SU-DHL-6 (cell line): ENCODE results near the gene ETV6.

ENCODE experiments used
- H2AFZ ChIP-seq: fragments of 200-600 bp; sonication (generic); 2 replicates; pipeline ENCODE4 v1.6.1; 2014; ENCODE audit warnings: low read depth, mild to moderate bottlenecking, moderate library complexity, mixed read lengths, antibody characterized with exemption, low read length; ENCODE audit not compliant: severe bottlenecking
- H3F3A ChIP-seq: fragments of 200-600 bp; shearing (Covaris generic); 2 replicates; pipeline ENCODE4 v1.6.0; 2016; ENCODE audit warnings: antibody characterized with exemption, mild to moderate bottlenecking; ENCODE audit not compliant: insufficient read depth
- H3K27ac ChIP-seq: fragments of 200-600 bp; sonication (generic); 2 replicates; pipeline ENCODE4 v1.5.1; 2016; ENCODE audit warnings: low read depth, mild to moderate bottlenecking, low read length, moderate library complexity, mixed read lengths
- H3K27me3 ChIP-seq: fragments of 200-600 bp; sonication (generic), shearing (Covaris generic); 2 replicates; pipeline ENCODE4 v1.6.0; 2014; ENCODE audit warnings: mild to moderate bottlenecking, low read length
- H3K36me3 ChIP-seq: fragments of 200-600 bp; sonication (generic); 2 replicates; pipeline ENCODE4 v1.6.1; 2014; ENCODE audit warnings: mild to moderate bottlenecking, low read length, mixed read lengths
- H3K4me2 ChIP-seq: fragments of 300-600, 200-600 bp; shearing (Covaris generic), sonication (generic); 2 replicates; pipeline ENCODE4 v1.6.0; 2014; ENCODE audit warnings: low read length, low read depth, mild to moderate bottlenecking; ENCODE audit not compliant: poor library complexity, severe bottlenecking
- H3K4me3 ChIP-seq: fragments of 200-600 bp; sonication (generic); 2 replicates; pipeline ENCODE4 v1.5.1; 2014; ENCODE audit warnings: antibody characterized with exemption, low read length, mild to moderate bottlenecking, mixed read lengths; ENCODE audit not compliant: insufficient read depth, poor library complexity, severe bottlenecking
- H3K79me2 ChIP-seq: fragments of 200-600 bp; sonication (generic); 2 replicates; pipeline ENCODE4 v1.6.1; 2014; ENCODE audit warnings: mild to moderate bottlenecking, low read length, moderate library complexity; ENCODE audit not compliant: insufficient read depth
- H3K9ac ChIP-seq: fragments of 200-600 bp; sonication (generic); 2 replicates; pipeline ENCODE4 v1.7.0; 2014; ENCODE audit warnings: mild to moderate bottlenecking, low read length
- H3K9me2 ChIP-seq: fragments of 200-600 bp; sonication (generic); replicated peaks from 2 replicates; pipeline ENCODE4 v1.6.1; 2014; ENCODE audit warnings: low read length; ENCODE audit not compliant: insufficient read depth
- H3K9me3 ChIP-seq: fragments of 200-600 bp; sonication (generic); 2 replicates; pipeline ENCODE4 v1.6.1; 2014; ENCODE audit warnings: low read length, mixed read lengths; ENCODE audit not compliant: insufficient read depth
- H4K20me1 ChIP-seq: fragments of 200-600 bp; sonication (generic); 2 replicates; pipeline ENCODE4 v1.6.1; 2014; ENCODE audit warnings: low read depth, mild to moderate bottlenecking, antibody characterized with exemption, low read length, moderate library complexity, mixed read lengths
- EZH2phosphoT487 ChIP-seq: fragments of 200-600 bp; sonication (generic), shearing (Covaris generic); conservative IDR thresholded peaks from 2 replicates; pipeline ENCODE4 v1.6.1; 2018; ENCODE audit warnings: mild to moderate bottlenecking, antibody characterized with exemption, low read length, moderate library complexity, mixed read lengths
- TF ChIP-seq, protein P1 (sequence below): fragments of 200-600 bp; sonication (generic); IDR thresholded peaks from one replicate; pipeline ENCODE4 v1.5.1; 2017; ENCODE audit warnings: antibody characterized with exemption, mild to moderate bottlenecking, low read length, moderate library complexity; ENCODE audit not compliant: insufficient read depth, poor library complexity, severe bottlenecking

ETV6 gene

DNA sequence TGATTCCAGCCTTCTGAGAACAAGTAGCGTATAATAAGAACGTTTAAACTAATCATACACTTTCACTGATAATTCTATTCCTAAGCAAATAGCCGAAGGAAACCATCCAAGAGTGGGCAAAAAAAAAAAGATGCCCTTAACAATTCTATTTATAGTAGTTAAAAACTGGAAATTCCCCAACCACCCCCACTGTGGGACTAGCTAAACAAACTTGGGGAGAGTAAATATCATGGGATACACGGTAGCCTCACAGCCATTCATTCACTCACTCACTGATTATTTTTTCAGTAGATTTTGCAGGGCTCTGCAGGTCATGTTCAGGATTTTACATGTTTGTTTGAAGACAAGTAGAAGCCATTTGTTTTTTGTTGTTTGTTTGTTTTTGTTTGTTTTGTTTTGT lies 197.0 kb downstream of the ETV6 start:
- no peak overlapping the region for H3K4me3 ChIP-seq
- no peaks in the 10 kb centered on the region for H3K9me2 ChIP-seq
- no peaks in the 10 kb centered on the region for H3K79me2 ChIP-seq
- no peak overlapping the region for H3K27ac ChIP-seq
- H3F3A ChIP-seq, result no peaks in the 10 kb centered on the region
- no peak overlapping the region for H3K4me2 ChIP-seq
- no peak overlapping the region for H2AFZ ChIP-seq
- H3K9me3 ChIP-seq, result no peaks in the 10 kb centered on the region
- H3K27me3 ChIP-seq, result no peaks in the 10 kb centered on the region
- no peak overlapping the region for H3K9ac ChIP-seq
- no peaks in the 10 kb centered on the region for H4K20me1 ChIP-seq
- TF ChIP-seq EZH2phosphoT487, result no peak
- H3K36me3 ChIP-seq, result no peaks in the 10 kb centered on the region

DNA sequence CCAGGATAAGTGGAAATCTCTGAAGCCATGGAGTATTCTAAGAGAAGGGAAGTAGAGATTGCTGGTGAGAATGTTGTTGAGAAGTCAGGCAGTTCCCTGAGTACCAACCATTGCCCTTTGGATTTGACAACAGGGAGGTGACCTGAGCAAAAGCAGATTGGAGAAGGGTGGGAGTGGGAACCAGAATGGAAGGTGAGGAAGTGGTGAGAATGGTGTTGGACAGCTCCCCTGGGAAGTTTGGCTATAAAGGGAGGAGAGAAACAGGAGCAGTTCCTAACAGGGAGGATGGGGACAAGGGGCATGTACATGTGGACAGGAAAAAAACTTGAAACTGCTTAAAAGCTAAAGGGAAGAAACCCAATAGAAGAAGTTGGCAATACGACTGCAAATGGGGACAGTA lies 198.1 kb downstream of the ETV6 start:
- no peak overlapping the region for H3K9ac ChIP-seq

GRCh38 chr12:11849757-11850504 lies 200.5 kb downstream of the ETV6 start:
- Histone ChIP-seq H2AFZ (no peak overlapping the region), H3K4me2 (no peak overlapping the region), H3K9ac (no peak overlapping the region), H3K27me3 (no peaks in the 10 kb centered on the region), H3K36me3 (no peaks in the 10 kb centered on the region), H3F3A (no peaks in the 10 kb centered on the region), H3K27ac (no peak overlapping the region), H3K9me3 (no peaks in the 10 kb centered on the region), H4K20me1 (no peaks in the 10 kb centered on the region), H3K4me3 (no peak overlapping the region), H3K9me2 (no peaks in the 10 kb centered on the region), H3K79me2 (no peaks in the 10 kb centered on the region)
- TF ChIP-seq, protein P1, sequence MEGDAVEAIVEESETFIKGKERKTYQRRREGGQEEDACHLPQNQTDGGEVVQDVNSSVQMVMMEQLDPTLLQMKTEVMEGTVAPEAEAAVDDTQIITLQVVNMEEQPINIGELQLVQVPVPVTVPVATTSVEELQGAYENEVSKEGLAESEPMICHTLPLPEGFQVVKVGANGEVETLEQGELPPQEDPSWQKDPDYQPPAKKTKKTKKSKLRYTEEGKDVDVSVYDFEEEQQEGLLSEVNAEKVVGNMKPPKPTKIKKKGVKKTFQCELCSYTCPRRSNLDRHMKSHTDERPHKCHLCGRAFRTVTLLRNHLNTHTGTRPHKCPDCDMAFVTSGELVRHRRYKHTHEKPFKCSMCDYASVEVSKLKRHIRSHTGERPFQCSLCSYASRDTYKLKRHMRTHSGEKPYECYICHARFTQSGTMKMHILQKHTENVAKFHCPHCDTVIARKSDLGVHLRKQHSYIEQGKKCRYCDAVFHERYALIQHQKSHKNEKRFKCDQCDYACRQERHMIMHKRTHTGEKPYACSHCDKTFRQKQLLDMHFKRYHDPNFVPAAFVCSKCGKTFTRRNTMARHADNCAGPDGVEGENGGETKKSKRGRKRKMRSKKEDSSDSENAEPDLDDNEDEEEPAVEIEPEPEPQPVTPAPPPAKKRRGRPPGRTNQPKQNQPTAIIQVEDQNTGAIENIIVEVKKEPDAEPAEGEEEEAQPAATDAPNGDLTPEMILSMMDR, result no peak
- TF ChIP-seq EZH2phosphoT487, result no peak

More for the DNA sequence above, 198.1 kb downstream of the ETV6 start:
- TF ChIP-seq, protein P1, result no peak
- no peak for TF ChIP-seq EZH2phosphoT487
- no peak overlapping the region for H3K4me3 ChIP-seq
- no peaks in the 10 kb centered on the region for H3K27me3 ChIP-seq
- H3F3A ChIP-seq, result no peaks in the 10 kb centered on the region
- no peak overlapping the region for H3K4me2 ChIP-seq
- no peaks in the 10 kb centered on the region for H3K79me2 ChIP-seq
- H3K9me2 ChIP-seq, result no peaks in the 10 kb centered on the region
- H3K27ac ChIP-seq, result no peak overlapping the region
- H3K9me3 ChIP-seq, result no peaks in the 10 kb centered on the region
- no peaks in the 10 kb centered on the region for H4K20me1 ChIP-seq
- no peaks in the 10 kb centered on the region for H3K36me3 ChIP-seq
- no peak overlapping the region for H2AFZ ChIP-seq

- no peaks in the 10 kb centered on the region for H3K79me2 ChIP-seq
- H3K9ac ChIP-seq, result no peak overlapping the region
- no peak overlapping the region for H3K4me3 ChIP-seq
- no peaks in the 10 kb centered on the region for H3F3A ChIP-seq
- H3K27me3 ChIP-seq, result no peaks in the 10 kb centered on the region
- H2AFZ ChIP-seq, result no peak overlapping the region
- H3K9me3 ChIP-seq, result no peaks in the 10 kb centered on the region
- TF ChIP-seq, protein P1, result no peak
- no peak for TF ChIP-seq EZH2phosphoT487
- H3K27ac ChIP-seq, result no peak overlapping the region
- H3K9me2 ChIP-seq, result no peaks in the 10 kb centered on the region
- no peaks in the 10 kb centered on the region for H4K20me1 ChIP-seq
- no peaks in the 10 kb centered on the region for H3K36me3 ChIP-seq
- H3K4me2 ChIP-seq, result no peak overlapping the region
Observed at GRCh38 chr12:11853126-11853525, 203.7 kb downstream of the ETV6 start.
